CD8-positive, alpha-beta memory T cell (primary cell): Measurements from ENCODE around the gene MAP7D1. TPM values are rescaled to one million over a fixed set of nuclear protein-coding genes. Genes with fewer than 3 reads are reported as not detected.

Experiments used
- CTCF ChIA-PET: fragments of 350-600 bp; sonication (Branson Sonifier 250); formaldehyde crosslinking; loops from one replicate; lab custom pipeline; 2021; ENCODE audit warnings: antibody characterized with exemption; lab: Charles Lee
- POLR2A ChIA-PET: fragments of 350-600 bp; sonication (Branson Sonifier 250); formaldehyde crosslinking; loops from one replicate; lab custom pipeline; 2021; ENCODE audit warnings: antibody characterized with exemption; lab: Charles Lee
- DNase-seq, 5 donors: peaks; one replicate each; pipeline versions ENCODE4 v3.0.0 to v3.0.0-alpha.2; 2020 to 2022; ENCODE audit warnings: mixed read lengths in 1 of 5
- H3K27ac ChIP-seq: one replicate; pipeline ENCODE4 v1.7.0; 2013; ENCODE audit warnings: low read depth, mild to moderate bottlenecking, low read length, moderate library complexity
- H3K27me3 ChIP-seq: 2 replicates; pipeline ENCODE4 v1.7.0; 2013; ENCODE audit warnings: low read length, mild to moderate bottlenecking; ENCODE audit not compliant: insufficient read depth, poor library complexity, severe bottlenecking
- H3K36me3 ChIP-seq: 2 replicates; pipeline ENCODE4 v1.7.0; 2013; ENCODE audit warnings: mild to moderate bottlenecking, low read length, moderate library complexity; ENCODE audit not compliant: insufficient read depth
- H3K4me1 ChIP-seq: 2 replicates; pipeline ENCODE4 v1.7.0; 2013; ENCODE audit warnings: mild to moderate bottlenecking, low read length, moderate library complexity; ENCODE audit not compliant: insufficient read depth
- H3K4me3 ChIP-seq: 2 replicates; pipeline ENCODE4 v1.7.0; 2013; ENCODE audit warnings: mild to moderate bottlenecking, low read length
- H3K9me3 ChIP-seq: 2 replicates; pipeline ENCODE4 v1.7.0; 2013; ENCODE audit warnings: mild to moderate bottlenecking, low read length
- H3K27ac Mint-ChIP-seq, 8 donors: one replicate each; pipeline ENCODE4 v1.8.0; 2020 to 2021; ENCODE audit warnings: mixed read lengths in 8 of 8, mild to moderate bottlenecking in 6 of 8, inconsistent platforms in 3 of 8, moderate library complexity in 3 of 8
- H3K27me3 Mint-ChIP-seq, 2 donors: one replicate each; pipeline ENCODE4 v1.8.0; 2020 to 2021; ENCODE audit warnings: mixed read lengths in 2 of 2, mild to moderate bottlenecking in 1 of 2, moderate library complexity in 1 of 2
- H3K36me3 Mint-ChIP-seq, 3 donors: one replicate each; pipeline ENCODE4 v1.8.0; 2020 to 2021; ENCODE audit warnings: mixed read lengths in 3 of 3, inconsistent platforms in 1 of 3, mild to moderate bottlenecking in 1 of 3
- H3K4me1 Mint-ChIP-seq, 3 donors: one replicate each; pipeline ENCODE4 v1.8.0; 2020 to 2021; ENCODE audit warnings: mixed read lengths in 3 of 3, inconsistent platforms in 1 of 3, mild to moderate bottlenecking in 1 of 3
- H3K4me3 Mint-ChIP-seq, 7 donors: one replicate each; pipeline ENCODE4 v1.8.0; 2020 to 2021; ENCODE audit warnings: mixed read lengths in 7 of 7, mild to moderate bottlenecking in 6 of 7, moderate library complexity in 4 of 7, inconsistent platforms in 2 of 7
- H3K9me3 Mint-ChIP-seq, 5 donors: one replicate each; pipeline ENCODE4 v1.8.0; 2020 to 2022; ENCODE audit warnings: mixed read lengths in 5 of 5, mild to moderate bottlenecking in 3 of 5, moderate library complexity in 2 of 5, inconsistent platforms in 1 of 5
- polyA plus RNA-seq: library from polyadenylated mRNA; unstranded; fragments of 300-500 nt; fragmentation: Illumina TruSeq; gene quantifications from one replicate; pipeline ENCODE4 v1.2.3, GENCODE V29; 2021
- total RNA-seq, 2 experiments: library from RNA; stranded (reverse); gene quantifications; one replicate each; pipeline ENCODE4 v1.2.3, GENCODE V29; 2021

Gene MAP7D1
- total and polyA plus RNA-seq, 3 experiments from 2014 or later: 55.4 to 185 (median 183) TPM

DNA sequence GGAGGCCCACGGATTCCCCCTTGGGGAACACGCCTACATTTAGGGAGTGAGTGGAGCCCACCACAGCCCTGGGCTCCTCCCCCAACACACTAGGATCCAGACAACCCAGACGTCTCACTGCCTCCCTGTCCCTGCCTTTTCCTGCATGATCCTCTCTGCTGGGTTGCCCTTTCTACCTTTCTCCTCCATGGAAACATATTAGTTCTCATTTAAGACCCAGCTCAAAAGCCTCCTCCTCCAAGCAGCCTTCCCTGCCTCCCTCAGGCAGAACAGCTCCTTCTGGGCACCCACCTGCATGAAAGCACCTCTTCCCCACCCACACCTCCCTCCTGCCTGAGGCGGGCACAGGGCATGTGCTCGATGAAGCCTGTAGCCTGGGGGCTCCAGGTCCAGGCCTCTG lies 41.6 kb upstream of the MAP7D1 start:
- Histone ChIP-seq H3K27ac (no peak overlapping the region), H3K9me3 (no peaks in the 10 kb centered on the region), H3K4me3 (no peak overlapping the region), H3K36me3 (no peaks in the 10 kb centered on the region), H3K4me1 (peaks cover 2% of the 10 kb centered on the region), H3K27me3 (no peaks in the 10 kb centered on the region)
- H3K4me1 Mint-ChIP-seq: peaks cover 6 to 18% (median 7%) of the 10 kb centered on the region in 3 donors
- H3K4me3 Mint-ChIP-seq: no peak overlapping the region
- peaks cover 0 to 1% (median 0%) of the 10 kb centered on the region in 3 donors for H3K36me3 Mint-ChIP-seq
- peak overlapping the region in 1 of 8 donors; percentile 91 for H3K27ac Mint-ChIP-seq
- no peaks in the 10 kb centered on the region for H3K9me3 Mint-ChIP-seq
- ChIA-PET CTCF (no interaction called here), POLR2A (no interaction called here)
- H3K27me3 Mint-ChIP-seq: no peaks in the 10 kb centered on the region
- no peak for DNase-seq

DNA sequence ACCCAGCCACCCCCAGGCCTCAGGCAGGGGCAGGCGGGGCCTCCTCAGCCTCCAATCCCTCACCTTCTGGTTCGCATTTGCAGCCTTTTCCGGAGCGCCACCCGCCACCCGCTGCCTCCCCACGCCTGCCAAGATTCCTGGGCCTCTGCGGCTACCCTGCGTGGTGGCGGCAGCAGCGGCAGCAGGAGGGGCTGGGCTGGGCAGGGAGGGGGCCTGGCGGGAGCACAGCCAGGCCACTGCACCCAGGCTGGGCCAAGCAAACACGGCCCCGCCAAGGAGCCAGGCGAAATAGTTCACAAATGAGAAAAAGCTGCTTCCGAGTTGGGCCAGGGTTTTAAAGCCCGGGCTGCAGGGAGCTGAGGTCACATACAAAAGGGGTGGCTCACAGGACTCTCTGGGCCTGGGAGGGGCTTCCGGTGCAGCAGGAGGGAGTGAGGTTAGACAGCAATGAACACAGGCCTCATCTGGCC lies 40.7 kb upstream of the MAP7D1 start:
- CTCF ChIA-PET: no interaction called here
- Histone ChIP-seq H3K27me3 (no peaks in the 10 kb centered on the region), H3K9me3 (no peaks in the 10 kb centered on the region), H3K27ac (no peak overlapping the region), H3K36me3 (no peaks in the 10 kb centered on the region), H3K4me3 (no peak overlapping the region), H3K4me1 (no peaks in the 10 kb centered on the region)
- DNase-seq: no peak
- Mint-ChIP-seq H3K27me3 (peaks cover 0 to 4% of the 10 kb centered on the region in 2 donors), H3K4me3 (no peak overlapping the region), H3K4me1 (peaks cover 5 to 14% (median 6%) of the 10 kb centered on the region in 3 donors), H3K9me3 (no peaks in the 10 kb centered on the region), H3K36me3 (peaks cover 0 to 1% (median 0%) of the 10 kb centered on the region in 3 donors), H3K27ac (no peak overlapping the region)
- POLR2A ChIA-PET: no interaction called here

DNA sequence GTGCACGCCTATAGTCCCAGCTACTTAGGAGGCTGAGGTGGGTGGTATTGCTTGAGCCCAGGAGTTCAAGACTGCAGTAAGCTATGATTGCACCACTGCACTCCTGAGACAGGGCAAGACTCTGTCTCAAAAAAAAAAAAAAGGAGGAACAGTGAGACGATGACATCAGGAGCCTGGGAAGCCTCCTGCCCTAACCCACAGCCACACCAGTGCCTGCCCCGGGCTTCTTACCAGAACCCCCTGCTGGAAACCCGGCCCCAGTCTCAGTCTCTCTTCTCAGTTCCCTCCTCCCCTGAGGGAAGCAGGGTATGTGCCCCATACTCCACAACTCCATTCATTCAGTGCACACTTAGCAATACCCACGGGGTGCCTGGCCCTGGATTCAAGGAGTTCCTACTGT lies 40.0 kb upstream of the MAP7D1 start:
- Histone ChIP-seq H3K4me1 (no peaks in the 10 kb centered on the region), H3K9me3 (no peaks in the 10 kb centered on the region), H3K36me3 (no peaks in the 10 kb centered on the region), H3K27me3 (no peaks in the 10 kb centered on the region), H3K4me3 (no peak overlapping the region), H3K27ac (no peak overlapping the region)
- no peak overlapping the region for H3K27ac Mint-ChIP-seq
- peaks cover 0 to 4% of the 10 kb centered on the region in 2 donors for H3K27me3 Mint-ChIP-seq
- H3K4me1 Mint-ChIP-seq: peaks cover 3 to 11% (median 6%) of the 10 kb centered on the region in 3 donors
- DNase-seq: no peak
- POLR2A ChIA-PET: no interaction called here
- CTCF ChIA-PET: interaction anchor here (1.5 kb wide), 1 partner anchor 19 kb away, joined by 4 read pairs; no protein-coding TSS in a partner anchor
- no peak overlapping the region for H3K4me3 Mint-ChIP-seq
- peaks cover 0 to 1% (median 0%) of the 10 kb centered on the region in 3 donors for H3K36me3 Mint-ChIP-seq
- no peaks in the 10 kb centered on the region for H3K9me3 Mint-ChIP-seq

DNA sequence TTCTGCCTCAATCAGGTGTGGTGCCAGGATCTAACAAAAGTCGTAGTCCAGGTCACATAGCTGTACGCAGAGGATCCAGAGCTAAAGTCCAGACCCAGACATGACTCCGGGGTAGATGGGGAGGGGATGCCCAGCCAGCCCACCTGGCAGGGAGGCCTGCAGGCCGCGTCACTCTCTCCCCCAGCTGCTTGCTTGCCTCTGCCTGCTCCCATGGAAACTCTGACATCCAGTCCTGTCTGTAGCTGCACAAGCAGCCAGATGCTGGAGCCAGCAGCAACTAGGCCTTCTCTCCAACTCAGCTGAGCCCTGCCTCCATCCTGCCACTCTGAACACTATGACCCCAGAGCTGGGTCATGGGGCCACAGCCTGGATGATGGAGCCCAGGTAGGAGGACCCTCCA lies 39.1 kb upstream of the MAP7D1 start:
- H3K36me3 ChIP-seq: no peaks in the 10 kb centered on the region
- H3K27ac ChIP-seq: no peak overlapping the region
- no peaks in the 10 kb centered on the region for H3K36me3 Mint-ChIP-seq
- ChIA-PET CTCF (interaction anchor here (0.9 to 1.9 kb wide), 3 partner anchors 17 to 33 kb away, joined by 3 to 5 read pairs (median 4); partner anchors contain the start of gene TRAPPC3), POLR2A (no interaction called here)
- no peak for DNase-seq
- no peaks in the 10 kb centered on the region for H3K27me3 ChIP-seq
- no peaks in the 10 kb centered on the region for H3K9me3 ChIP-seq
- H3K27me3 Mint-ChIP-seq: peaks cover 0 to 8% of the 10 kb centered on the region in 2 donors
- peaks cover 0 to 4% (median 0%) of the 10 kb centered on the region in 3 donors for H3K4me1 Mint-ChIP-seq
- H3K9me3 Mint-ChIP-seq: no peaks in the 10 kb centered on the region
- H3K27ac Mint-ChIP-seq: no peak overlapping the region
- H3K4me3 ChIP-seq: no peak overlapping the region
- no peak overlapping the region for H3K4me3 Mint-ChIP-seq
- no peaks in the 10 kb centered on the region for H3K4me1 ChIP-seq

DNA sequence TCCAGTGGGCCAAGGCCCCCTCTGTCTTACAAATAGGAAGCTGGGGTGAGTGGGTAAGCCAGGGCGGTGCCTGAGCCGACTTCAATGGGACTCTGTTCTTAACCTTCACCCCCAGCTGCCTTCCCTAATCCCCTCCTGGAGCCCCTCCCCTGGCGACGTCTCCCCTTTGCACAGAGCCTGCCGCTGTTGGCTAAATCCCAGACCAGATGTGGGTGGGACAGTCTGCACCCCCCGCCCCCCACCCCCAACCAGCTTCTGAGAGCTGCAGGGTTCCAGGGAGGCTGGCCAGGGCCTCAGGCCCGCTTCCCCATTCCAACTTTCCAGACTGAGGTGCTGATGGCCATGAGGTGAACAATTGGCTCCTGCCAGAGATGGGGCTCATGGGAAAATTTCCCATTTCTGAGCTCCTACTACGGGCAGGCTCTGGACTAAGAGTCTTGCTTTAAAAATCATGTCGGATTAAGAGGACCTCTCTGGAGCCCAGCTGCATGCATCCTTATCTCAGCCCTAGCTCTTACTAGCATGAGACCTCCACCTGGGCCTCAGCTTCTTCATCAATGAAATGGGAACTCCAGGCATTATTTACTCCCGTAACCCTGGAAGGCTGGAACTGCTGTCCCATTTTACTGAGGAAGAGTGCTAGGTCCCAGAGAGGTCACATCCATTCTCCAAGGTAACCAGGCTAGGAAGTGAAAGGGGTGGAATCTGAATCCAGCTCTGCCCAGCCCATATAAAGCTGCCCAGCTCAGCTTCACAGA lies 37.3 kb upstream of the MAP7D1 start:
- Mint-ChIP-seq H3K36me3 (peaks cover 0 to 5% (median 0%) of the 10 kb centered on the region in 3 donors), H3K4me3 (no peak overlapping the region), H3K27me3 (peaks cover 10 to 25% of the 10 kb centered on the region in 2 donors), H3K27ac (no peak overlapping the region), H3K9me3 (no peaks in the 10 kb centered on the region), H3K4me1 (peaks cover 3 to 10% (median 4%) of the 10 kb centered on the region in 3 donors)
- Histone ChIP-seq H3K4me3 (no peak overlapping the region), H3K4me1 (no peaks in the 10 kb centered on the region), H3K36me3 (no peaks in the 10 kb centered on the region), H3K9me3 (no peaks in the 10 kb centered on the region), H3K27ac (no peak overlapping the region), H3K27me3 (peaks cover under 1% of the 10 kb centered on the region)
- DNase-seq: no peak
- ChIA-PET CTCF (interaction anchor here (1.1 to 1.2 kb wide), 2 partner anchors 12 to 301 kb away, joined by 3 read pairs; no protein-coding TSS in a partner anchor), POLR2A (no interaction called here)

DNA sequence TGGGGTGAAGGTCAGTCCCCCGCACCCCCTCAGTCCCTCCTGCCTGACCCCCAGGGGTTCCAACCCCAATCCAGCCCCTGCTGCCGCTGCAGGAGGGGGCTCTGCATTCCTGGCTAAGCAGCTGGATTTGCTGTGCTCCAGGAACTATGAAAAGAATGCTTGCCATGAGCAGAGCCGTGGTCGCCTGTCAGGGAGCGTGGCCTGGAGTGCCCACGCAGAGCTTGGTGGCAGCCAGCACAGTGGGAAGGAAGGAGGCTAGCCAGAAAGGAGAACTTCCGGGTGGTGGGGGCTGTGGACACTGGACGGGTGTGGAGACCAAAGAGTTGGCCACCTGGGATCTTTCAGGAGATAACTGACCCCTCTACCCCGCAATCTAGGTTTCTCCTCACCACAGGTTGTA lies 36.5 kb upstream of the MAP7D1 start:
- ChIA-PET CTCF (interaction anchor here (1.1 to 1.2 kb wide), 2 partner anchors 13 to 301 kb away, joined by 3 read pairs; no protein-coding TSS in a partner anchor), POLR2A (no interaction called here)
- H3K4me1 ChIP-seq: no peaks in the 10 kb centered on the region

DNA sequence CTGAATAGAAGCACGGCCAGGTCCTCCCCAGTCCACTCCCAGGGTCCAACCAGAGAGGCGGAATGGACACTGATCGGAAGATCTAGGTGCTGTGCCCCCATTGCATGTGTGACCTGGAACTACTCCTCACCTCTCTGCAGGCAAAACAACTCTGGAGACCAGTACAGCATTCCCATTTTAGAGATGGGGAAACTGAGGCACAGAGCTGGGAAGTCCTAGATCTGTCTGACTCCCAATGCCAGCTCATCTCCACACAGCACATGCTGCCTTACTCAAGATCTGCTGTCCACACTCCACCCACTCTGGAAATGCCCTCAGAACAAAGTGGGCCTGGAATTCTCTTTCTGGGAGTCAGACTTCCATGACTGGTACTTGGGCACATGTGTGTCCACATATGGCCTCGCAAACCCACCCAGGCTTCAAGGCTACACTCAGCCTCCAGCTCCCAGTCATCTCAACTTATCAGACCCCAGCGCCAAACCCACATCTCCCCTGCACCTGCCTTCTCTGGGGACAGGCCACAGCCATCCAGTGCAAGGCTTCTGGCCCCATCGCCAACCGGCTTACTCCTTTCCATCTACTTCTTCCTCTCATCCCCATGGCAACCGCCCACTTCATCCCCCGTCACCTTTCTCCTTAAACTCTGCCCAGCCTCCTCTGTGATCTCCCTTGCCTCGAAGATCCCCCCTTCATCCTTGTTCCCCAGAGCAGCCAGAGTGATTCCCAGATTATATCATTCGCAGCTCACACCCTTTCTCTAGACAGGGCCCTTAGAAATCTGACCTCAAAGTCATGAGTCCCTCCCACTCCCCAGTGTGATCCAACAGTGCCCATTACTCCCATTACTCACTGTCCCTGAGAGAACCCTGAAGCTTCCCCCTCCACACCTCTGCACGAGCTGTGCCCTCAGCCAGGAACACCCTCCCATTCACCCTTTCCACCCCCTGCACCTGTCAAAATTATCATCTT lies 33.6 kb upstream of the MAP7D1 start:
- H3K36me3 ChIP-seq: no peaks in the 10 kb centered on the region
- H3K9me3 ChIP-seq: no peaks in the 10 kb centered on the region
- DNase-seq: no peak
- no peak overlapping the region for H3K4me3 ChIP-seq
- peaks cover 28 to 46% of the 10 kb centered on the region in 2 donors for H3K27me3 Mint-ChIP-seq
- H3K4me1 Mint-ChIP-seq: peaks cover 13 to 31% (median 21%) of the 10 kb centered on the region in 3 donors
- no peak overlapping the region for H3K27ac ChIP-seq
- H3K36me3 Mint-ChIP-seq: peaks cover 0 to 5% (median 0%) of the 10 kb centered on the region in 3 donors
- H3K27me3 ChIP-seq: peaks cover 18% of the 10 kb centered on the region
- H3K27ac Mint-ChIP-seq: peak overlapping the region in 1 of 8 donors; percentile 4
- H3K9me3 Mint-ChIP-seq: no peaks in the 10 kb centered on the region
- H3K4me3 Mint-ChIP-seq: no peak overlapping the region
- H3K4me1 ChIP-seq: no peaks in the 10 kb centered on the region
- POLR2A ChIA-PET: no interaction called here
- CTCF ChIA-PET: no interaction called here

More for the DNA sequence above, 36.5 kb upstream of the MAP7D1 start:
- H3K27ac Mint-ChIP-seq: no peak overlapping the region
- H3K4me1 Mint-ChIP-seq: peaks cover 5 to 17% (median 9%) of the 10 kb centered on the region in 3 donors
- peaks cover 19 to 32% of the 10 kb centered on the region in 2 donors for H3K27me3 Mint-ChIP-seq
- Histone ChIP-seq H3K27me3 (peaks cover 9% of the 10 kb centered on the region), H3K36me3 (no peaks in the 10 kb centered on the region), H3K4me3 (no peak overlapping the region), H3K9me3 (no peaks in the 10 kb centered on the region), H3K27ac (no peak overlapping the region)
- no peak overlapping the region for H3K4me3 Mint-ChIP-seq
- no peak for DNase-seq
- H3K36me3 Mint-ChIP-seq: peaks cover 0 to 5% (median 0%) of the 10 kb centered on the region in 3 donors
- no peaks in the 10 kb centered on the region for H3K9me3 Mint-ChIP-seq
